Suprapubic skin (tissue), 4 donors: ENCODE results near the gene TGFB1I1. TPM values are rescaled to one million over a fixed set of nuclear protein-coding genes. Genes with fewer than 3 reads are reported as not detected.
A peak's percentile ranks its signal among the peaks of the same experiment; 100 is the strongest.
"Not testable (repeated sequence)": the region's sequence is repeated elsewhere in the genome, so short reads cannot be mapped to it uniquely, and the experiment has no call there.

Experiments
- DNase-seq, 2 donors: peaks; one replicate each; pipeline ENCODE4 v3.0.0-alpha.2; 2019; ENCODE audit warnings: low spot score in 2 of 2
- H3K27ac ChIP-seq: fragments of 200-600 bp; sonication (generic); one replicate; pipeline ENCODE4 v1.5.1; 2019
- H3K27me3 ChIP-seq: fragments of 200-600 bp; sonication (generic); one replicate; pipeline ENCODE4 v1.5.1; 2019
- H3K36me3 ChIP-seq: fragments of 200-600 bp; sonication (generic); one replicate; pipeline ENCODE4 v1.5.1; 2019
- H3K4me1 ChIP-seq: fragments of 200-600 bp; sonication (generic); one replicate; pipeline ENCODE4 v1.5.1; 2019
- H3K4me3 ChIP-seq: fragments of 200-600 bp; sonication (generic); one replicate; pipeline ENCODE4 v1.5.1; 2019; ENCODE audit warnings: mild to moderate bottlenecking
- H3K9me3 ChIP-seq: fragments of 200-600 bp; sonication (generic); one replicate; pipeline ENCODE4 v1.5.1; 2019
- EP300 ChIP-seq: sonication (generic); formaldehyde crosslinking; IDR thresholded peaks from one replicate; pipeline ENCODE4 v1.6.1; 2017; ENCODE audit warnings: antibody characterized with exemption
- POLR2A ChIP-seq, 2 donors: fragments of 450-650 bp; IDR thresholded peaks; one replicate each; pipeline ENCODE4 v1.6.1; 2017; ENCODE audit warnings: antibody characterized with exemption in 2 of 2, mild to moderate bottlenecking in 2 of 2, moderate library complexity in 2 of 2
- POLR2AphosphoS5 ChIP-seq, 3 donors: sonication (generic); formaldehyde crosslinking; IDR thresholded peaks; one replicate each; pipeline ENCODE4 v1.6.1; 2017; ENCODE audit warnings: antibody characterized with exemption in 3 of 3
- WGBS: methylation state at CpG from one replicate; pipeline ENCODE4 v1.1.5; 2018; 5-methylcytosine and 5-hydroxymethylcytosine counted together
- total RNA-seq, 4 donors: library from RNA; depleted of rRNA; stranded (reverse); fragments of >200 nt; gene quantifications; one replicate each; pipeline ENCODE4 v1.1.0, GENCODE V29; 2016
- TF ChIP-seq, protein P1 (sequence below), 2 donors: fragments of 200-600 bp in 1 of 2; fragments of 450-650 bp in 1 of 2; sonication (generic) in 1 of 2; IDR thresholded peaks; one replicate each; pipeline ENCODE4 v1.5.1; 2016 to 2019; ENCODE audit warnings: antibody characterized with exemption in 2 of 2, mild to moderate bottlenecking in 1 of 2, moderate library complexity in 1 of 2

Gene TGFB1I1
- total RNA-seq, 4 donors from 2014 or later: 13.2 to 18.8 (median 14.6) TPM

DNA sequence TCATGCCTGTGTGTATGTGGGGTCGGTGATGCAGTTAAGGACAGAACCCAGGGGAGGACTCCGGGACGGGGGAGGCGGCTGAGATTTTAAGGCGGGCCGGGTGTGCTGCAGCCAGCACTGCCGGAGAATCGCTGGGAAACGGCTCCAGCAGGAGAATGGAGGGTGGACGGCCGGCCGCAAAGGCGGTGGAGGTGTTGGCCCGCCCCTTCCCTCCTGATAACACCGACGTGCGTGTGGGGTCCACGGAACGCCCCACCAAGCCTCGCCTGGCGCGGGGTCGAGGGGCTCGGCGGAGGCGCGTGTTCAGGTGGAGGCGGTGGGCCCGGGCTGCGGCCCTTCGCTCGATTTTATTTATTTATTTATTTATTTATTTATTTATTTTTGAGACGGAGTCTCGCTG lies 30.0 kb upstream of the TGFB1I1 start:
- Histone ChIP-seq H3K27me3 (no peaks in the 10 kb centered on the region), H3K4me3 (peak overlapping the region; percentile 52), H3K4me1 (peaks cover 5% of the 10 kb centered on the region), H3K9me3 (no peaks in the 10 kb centered on the region), H3K36me3 (no peaks in the 10 kb centered on the region), H3K27ac (peak overlapping the region; percentile 60)
- WGBS: 60% methylated on average over 33 of the region's 34 CpGs
- no peak for DNase-seq
- TF ChIP-seq EP300 (no peak), POLR2A (IDR thresholded peaks at IDR 0.05) (no peak), POLR2AphosphoS5 (IDR thresholded peaks at IDR 0.05) (no peak)
- TF ChIP-seq, protein P1, sequence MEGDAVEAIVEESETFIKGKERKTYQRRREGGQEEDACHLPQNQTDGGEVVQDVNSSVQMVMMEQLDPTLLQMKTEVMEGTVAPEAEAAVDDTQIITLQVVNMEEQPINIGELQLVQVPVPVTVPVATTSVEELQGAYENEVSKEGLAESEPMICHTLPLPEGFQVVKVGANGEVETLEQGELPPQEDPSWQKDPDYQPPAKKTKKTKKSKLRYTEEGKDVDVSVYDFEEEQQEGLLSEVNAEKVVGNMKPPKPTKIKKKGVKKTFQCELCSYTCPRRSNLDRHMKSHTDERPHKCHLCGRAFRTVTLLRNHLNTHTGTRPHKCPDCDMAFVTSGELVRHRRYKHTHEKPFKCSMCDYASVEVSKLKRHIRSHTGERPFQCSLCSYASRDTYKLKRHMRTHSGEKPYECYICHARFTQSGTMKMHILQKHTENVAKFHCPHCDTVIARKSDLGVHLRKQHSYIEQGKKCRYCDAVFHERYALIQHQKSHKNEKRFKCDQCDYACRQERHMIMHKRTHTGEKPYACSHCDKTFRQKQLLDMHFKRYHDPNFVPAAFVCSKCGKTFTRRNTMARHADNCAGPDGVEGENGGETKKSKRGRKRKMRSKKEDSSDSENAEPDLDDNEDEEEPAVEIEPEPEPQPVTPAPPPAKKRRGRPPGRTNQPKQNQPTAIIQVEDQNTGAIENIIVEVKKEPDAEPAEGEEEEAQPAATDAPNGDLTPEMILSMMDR (IDR thresholded peaks at IDR 0.05): no peak

DNA sequence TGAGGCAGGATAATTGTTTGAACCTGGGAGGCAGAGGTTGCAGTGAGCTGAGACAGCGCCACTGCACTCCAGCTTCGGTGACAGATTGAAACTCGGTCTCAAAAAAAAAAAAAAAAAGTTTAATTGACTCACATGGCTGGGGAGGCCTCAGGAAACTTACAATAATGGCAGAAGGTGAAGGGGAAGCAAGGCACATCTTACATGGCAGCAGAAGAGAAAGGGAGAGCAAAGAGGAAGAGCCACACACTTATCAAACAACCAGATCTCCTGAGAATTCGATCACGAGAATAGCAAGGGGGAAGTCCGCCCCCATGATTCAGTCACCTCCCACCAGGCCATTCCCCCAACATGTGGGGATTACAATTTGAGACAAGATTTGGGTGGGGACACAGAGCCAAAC lies 26.0 kb upstream of the TGFB1I1 start:
- not testable (repeated sequence) for H3K4me1 ChIP-seq, H3K4me3 ChIP-seq, H3K36me3 ChIP-seq, H3K27me3 ChIP-seq, H3K27ac ChIP-seq, DNase-seq, H3K9me3 ChIP-seq
- WGBS: 80% methylated on average over 6 of the region's 6 CpGs

DNA sequence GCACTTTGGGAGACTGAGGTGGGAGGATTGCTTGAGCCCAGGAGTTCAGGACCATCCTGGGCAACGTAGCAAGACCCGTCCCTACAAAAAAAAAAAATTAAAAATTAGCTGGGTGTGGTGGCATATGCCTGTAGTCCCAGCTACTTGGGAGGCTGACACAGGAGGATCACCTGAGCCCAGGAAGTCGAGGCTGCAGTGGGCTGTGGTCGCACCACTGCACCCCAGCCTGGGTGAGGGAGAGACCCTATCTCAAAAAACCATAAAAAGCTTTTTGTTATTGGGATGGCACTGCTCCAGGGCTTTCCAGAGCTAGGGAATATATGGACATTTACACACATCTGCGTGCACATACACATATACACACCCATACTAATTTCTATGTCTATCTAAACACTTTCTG lies 20.8 kb upstream of the TGFB1I1 start:
- H3K4me1 ChIP-seq: peaks cover 51% of the 10 kb centered on the region
- peak; percentile 17 to 37 for DNase-seq
- H3K9me3 ChIP-seq: no peaks in the 10 kb centered on the region
- no peak for TF ChIP-seq POLR2A (IDR thresholded peaks at IDR 0.05)
- TF ChIP-seq EP300: no peak
- TF ChIP-seq, protein P1 (IDR thresholded peaks at IDR 0.05): no peak
- no peak for TF ChIP-seq POLR2AphosphoS5 (IDR thresholded peaks at IDR 0.05)
- H3K36me3 ChIP-seq: no peaks in the 10 kb centered on the region
- H3K27me3 ChIP-seq: no peaks in the 10 kb centered on the region
- no peak overlapping the region for H3K4me3 ChIP-seq
- H3K27ac ChIP-seq: no peak overlapping the region
- 79% methylated on average over 5 of the region's 5 CpGs for WGBS

DNA sequence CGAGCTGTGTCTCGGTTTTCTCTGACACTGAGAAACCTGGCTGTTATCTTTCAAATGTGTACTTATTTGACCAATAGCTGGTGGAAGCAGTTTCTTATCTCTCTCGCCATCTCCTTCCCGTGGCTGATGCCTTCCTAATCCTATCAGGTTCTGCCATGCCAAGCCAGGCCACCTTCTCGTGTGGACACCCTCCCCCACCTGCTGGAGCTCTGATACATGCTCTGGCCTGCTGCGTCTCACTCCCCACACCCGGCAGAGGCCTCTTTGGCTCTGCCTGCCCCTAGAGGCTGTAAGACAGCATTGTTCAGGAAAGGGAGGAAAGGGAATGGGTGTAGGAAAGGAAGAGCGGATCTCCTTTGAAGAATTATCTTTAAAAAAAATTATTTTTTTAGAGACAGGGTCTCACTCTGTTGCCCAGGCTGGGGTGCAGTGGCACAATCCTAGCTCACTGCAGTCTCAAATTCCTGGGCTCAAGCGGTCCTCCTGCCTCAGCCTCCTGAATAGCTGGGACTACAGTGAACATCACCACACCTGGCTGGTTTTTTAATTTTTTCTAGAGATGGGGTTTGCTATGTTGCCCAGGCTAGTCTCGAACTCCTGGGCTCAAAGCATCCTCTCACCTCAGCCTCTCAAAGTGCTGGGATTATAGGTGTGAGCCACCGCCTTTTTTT lies 20.1 kb upstream of the TGFB1I1 start:
- no peak overlapping the region for H3K4me3 ChIP-seq
- 45% methylated on average over 11 of the region's 11 CpGs for WGBS
- H3K36me3 ChIP-seq: no peaks in the 10 kb centered on the region
- TF ChIP-seq, protein P1 (IDR thresholded peaks at IDR 0.05): peak; percentile 50 to 69
- no peak for TF ChIP-seq EP300
- H3K9me3 ChIP-seq: no peaks in the 10 kb centered on the region
- peak overlapping the region; percentile 91 for H3K27ac ChIP-seq
- peaks cover 57% of the 10 kb centered on the region for H3K4me1 ChIP-seq
- no peaks in the 10 kb centered on the region for H3K27me3 ChIP-seq
- peak; percentile 70 to 75 for DNase-seq

DNA sequence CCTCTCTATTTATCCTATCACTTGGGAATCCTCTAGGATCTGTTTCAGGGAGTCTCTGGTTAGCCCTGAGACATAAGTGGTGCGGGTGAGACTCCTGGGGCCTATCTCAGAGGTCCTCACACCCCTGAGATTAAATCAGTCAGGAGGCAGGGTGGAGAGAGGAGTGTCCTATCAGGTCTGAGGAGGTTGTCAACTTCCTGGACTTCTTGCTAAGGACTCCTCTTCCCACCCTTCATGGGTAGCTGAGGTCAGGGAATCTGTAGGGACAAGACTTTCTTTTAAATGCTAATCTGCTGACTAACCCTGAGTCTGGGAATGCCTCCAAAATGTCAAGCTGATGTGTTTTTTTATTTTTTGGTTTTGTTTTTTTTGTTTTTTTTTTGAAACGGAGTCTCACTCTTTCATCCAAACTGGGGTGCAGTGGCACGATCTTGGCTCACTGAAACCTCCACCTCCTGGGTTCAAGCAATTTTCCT lies 19.3 kb upstream of the TGFB1I1 start:
- H3K27ac ChIP-seq: peak overlapping the region; percentile 91
- H3K9me3 ChIP-seq: no peaks in the 10 kb centered on the region
- H3K27me3 ChIP-seq: no peaks in the 10 kb centered on the region
- peak in 1 of 2 donors; percentile 35 for DNase-seq
- H3K36me3 ChIP-seq: no peaks in the 10 kb centered on the region
- WGBS: 40% methylated on average over 3 of the region's 3 CpGs
- peaks cover 65% of the 10 kb centered on the region for H3K4me1 ChIP-seq
- no peak overlapping the region for H3K4me3 ChIP-seq
- TF ChIP-seq POLR2AphosphoS5 (IDR thresholded peaks at IDR 0.05) (no peak), POLR2A (IDR thresholded peaks at IDR 0.05) (no peak), EP300 (no peak)
- TF ChIP-seq, protein P1 (IDR thresholded peaks at IDR 0.05): no peak
